HK-2 (cell line): ENCODE results near the gene TXNDC11.

Experiments used
- DNase-seq: peaks from one replicate; pipeline ENCODE4 v3.0.0-alpha.2; 2018; ENCODE audit not compliant: unreplicated experiment

Gene TXNDC11

DNA sequence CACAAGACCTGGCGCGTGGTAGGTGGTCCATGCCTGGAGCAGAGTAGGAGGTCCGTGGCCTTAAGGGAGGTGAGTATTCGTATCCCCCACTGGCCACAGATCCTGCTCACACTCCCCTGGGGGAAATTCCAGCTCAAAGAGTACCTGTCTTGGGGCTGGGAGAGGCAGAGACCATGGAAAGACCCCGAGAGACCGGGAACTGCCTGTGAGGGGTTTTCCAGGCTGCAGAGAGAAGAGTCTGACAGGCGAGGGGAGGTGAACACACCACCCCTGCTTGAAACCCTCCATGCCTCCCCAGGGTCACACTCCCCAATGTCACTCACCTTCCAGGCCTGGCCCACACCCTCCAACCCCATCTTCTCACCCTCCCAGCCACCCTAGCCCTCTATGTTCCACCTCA lies 87.0 kb downstream of the TXNDC11 start:
- DNase-seq, result no peak

DNA sequence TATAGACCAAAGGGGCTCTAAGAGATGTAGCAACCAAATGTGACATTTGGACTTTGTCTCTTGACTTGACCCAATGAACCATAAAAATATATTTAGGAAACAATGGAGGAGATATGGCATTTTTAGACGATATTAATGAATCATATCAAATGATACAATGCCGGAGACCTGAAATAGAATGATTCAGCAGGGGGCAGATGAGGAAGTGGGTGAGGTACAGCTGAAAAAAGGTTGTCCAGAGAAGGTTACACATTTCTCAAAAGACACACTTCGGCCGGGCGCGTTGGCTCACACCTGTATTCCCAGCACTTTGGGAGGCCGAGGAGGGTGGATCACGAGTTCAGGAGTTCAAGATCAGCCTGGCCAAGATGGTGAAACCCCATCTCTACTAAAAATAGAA lies 90.9 kb downstream of the TXNDC11 start:
- no peak for DNase-seq

DNA sequence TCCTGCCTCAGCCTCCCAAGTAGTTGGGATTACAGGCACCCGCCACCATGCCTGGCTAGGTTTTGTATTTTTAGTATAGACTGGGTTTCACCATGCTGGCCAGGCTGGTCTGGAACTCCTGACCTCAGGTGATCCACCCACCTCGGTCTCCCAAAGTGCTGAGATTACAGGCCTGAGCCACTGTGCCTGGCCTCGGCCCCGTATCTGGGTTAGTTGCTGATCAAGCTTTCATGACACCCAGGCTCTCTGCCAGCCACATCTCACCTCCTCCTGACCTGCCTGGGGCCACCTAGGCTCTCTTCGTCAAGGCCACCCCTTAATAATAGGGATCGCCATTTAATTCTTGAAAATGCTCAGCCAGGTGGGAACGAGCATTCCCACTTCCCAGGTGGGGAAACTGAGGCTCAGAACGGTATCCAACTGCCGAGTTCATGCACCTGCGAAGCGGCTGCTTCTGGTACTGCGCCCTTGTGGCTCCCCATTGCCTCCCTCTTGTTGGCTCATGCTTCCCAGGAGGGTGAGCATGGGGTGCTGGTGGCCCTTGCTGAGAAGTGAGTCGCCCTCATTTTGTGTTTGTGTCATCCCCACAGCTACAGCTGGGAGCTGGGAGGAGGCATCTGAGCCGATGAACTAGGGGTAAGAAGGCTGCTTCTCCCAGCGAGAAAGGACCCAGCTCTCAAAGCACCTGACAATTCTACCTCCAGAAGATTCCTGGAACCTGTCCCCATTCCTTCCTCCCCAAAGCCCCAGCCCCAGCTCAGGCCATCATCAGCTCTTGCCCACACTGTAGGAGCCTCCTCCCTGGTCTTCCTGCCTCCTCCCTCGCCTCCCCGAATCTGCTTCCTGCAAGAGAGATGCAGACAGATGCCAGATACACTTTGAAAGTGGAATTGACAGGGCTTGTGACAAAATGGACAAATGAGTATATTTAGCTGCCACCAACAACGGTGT lies 91.7 kb downstream of the TXNDC11 start:
- DNase-seq, result no peak

DNA sequence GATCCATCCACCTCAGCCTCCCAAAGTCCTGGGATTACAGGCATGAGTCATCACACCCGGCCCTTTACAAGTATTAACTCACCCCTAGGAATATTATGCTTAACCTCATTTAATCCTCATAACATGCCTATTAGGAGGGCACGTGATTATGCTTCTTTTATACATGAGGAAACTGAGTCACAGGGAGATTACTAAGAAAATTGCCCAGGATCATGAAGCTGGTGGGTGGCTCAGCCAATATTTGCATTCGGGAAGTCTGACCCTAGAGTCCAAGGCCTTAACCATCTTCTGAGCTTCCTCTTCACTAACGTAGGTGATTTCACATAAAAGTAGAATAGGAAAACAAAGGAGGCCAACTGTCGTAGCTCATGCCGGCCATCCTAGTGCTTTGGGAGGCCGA lies 93.4 kb downstream of the TXNDC11 start:
- no peak for DNase-seq

DNA sequence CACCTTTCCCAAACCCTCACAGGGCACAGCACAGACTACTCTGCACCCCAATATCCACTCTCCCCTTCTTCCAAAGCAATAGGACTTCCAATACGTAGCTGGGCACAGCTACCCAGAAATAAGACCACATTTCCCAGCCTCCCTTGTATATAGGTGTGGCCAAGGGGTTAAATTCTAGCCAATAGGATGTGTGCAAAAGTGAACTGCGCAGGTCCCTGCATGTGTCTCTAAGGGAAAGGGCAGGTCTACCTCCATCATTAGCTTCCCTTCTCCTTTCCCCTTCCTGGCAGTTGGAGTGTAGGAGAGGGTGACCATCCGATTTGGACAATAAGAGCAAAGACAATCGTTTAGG lies 99.9 kb downstream of the TXNDC11 start:
- DNase-seq, result no peak

DNA sequence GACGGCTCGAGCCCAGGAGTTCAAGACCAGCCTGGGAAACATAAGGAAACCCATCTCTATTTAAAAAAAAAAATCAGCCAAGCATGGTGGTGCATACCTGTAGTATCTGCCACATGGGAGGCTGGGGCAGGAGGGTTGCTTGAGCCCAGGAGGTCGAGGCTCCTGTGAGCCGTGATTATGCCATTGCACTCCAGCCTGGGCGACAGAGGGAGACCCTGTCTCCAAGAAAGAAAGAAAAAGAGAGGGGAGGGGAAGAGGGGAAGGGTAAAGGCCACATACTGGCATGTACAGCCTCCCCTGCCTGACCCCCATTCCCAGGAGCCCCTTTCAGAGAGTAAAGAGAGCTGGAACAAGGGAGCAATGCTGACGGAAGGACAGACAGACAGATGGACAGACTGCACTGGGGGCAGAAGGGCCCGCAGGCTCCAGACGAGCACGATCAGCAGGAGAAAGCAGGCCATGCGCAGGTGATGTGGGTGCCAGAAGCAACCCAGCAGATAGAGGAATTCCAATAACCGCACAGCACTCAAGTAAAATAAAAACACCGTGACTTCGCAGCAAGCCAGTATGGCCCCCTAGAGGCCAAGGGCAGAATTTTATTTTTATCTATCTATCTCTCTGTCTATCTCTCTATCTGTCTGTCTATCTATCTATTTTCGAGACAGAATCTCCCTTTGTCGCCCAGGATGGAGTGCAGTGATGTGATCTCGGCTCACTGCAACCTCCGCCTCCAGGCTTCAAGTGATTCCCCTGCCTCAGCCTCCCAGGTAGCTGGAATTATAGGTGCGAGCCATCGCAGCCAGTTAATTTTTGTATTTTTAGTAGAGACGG lies 101.5 kb downstream of the TXNDC11 start:
- DNase-seq, result peak; percentile 48

DNA sequence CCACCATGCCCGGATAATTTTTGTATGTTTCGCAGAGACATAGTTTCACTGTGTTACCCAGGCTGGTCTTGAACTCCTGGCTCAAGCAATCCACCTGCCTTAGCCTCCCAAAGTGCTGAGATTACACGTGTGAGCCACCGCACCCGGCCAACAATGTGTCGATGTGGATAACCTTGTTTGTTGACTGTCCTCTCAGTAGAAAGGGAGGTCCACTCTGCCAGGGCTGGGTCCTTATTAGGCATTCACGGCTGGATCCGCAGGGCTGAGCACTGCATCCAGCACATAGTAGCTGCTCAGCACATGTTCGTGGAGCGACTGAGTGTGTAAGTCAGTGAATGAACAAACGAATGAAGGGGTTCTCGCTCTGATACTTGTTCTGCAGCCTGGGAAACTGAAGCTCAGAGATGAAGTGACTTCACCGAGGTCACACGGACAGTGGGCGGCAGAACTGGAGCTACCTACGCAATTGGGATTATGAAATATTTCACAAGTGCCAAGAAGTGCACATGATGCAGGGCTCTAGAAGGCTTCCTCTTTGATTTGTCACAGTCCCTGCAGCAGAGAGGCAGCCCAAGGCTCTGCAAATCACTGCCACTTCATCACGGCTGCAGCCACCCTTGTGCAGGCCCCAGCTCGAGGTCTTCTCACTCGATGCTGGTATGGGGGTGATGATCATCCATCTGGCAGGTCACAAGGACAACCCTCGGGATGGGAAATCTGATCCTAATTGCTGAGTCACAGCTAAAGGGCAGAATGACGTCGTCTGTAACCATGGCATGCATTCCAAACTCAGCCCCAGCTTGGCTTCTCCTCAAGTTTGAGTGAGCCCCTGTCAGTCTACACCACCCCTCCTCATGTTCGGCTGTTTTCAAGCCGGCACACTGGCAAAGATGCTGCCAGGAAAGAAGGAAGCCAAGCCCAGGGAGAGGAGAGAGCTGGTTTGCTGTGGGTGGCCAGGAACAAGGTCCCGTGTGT lies 102.4 kb downstream of the TXNDC11 start:
- peak; percentile 84 for DNase-seq

DNA sequence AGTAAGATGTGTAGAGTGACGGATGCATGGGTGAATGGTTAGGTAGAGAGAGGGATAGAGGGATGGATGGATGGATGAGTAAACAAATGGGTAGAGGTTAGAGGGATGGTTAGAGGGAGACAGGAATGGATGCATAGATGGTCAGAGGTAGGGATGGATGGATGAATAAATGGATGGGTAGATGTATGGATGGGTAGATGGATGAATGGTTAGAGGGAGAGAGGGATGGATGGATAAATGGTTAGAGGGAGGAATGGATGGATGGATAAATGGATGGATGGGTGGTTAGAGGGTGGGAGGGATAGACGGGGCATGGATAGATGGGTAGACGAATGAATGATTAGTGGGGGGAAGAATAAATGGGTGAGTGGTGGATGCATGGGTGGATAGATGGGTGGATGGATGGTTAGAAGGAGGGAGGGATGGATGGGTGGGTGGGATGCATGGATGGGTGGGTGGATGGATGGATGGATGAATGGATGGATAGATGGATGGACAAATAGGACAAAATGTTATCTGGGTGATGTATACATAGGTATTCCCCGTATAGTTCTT lies 103.6 kb downstream of the TXNDC11 start:
- no peak for DNase-seq

DNA sequence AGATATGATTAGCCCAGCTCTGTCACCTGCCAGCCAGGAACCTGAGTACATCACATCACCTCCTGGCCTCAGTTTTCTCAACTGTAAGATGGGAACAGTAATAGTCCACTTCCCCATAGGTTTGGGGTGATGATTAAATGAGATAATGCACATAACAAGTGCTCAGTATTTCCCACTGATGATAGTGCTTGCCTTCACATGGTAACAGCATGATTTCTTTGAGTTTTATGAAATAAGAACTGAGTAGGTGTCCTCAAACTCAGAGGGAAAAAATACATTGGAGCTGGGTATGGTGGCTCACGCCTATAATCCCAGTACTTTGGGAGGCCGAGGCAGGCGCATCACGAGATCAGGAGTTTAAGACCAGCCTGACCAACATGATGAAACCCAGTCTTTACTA lies 104.5 kb downstream of the TXNDC11 start:
- no peak for DNase-seq

DNA sequence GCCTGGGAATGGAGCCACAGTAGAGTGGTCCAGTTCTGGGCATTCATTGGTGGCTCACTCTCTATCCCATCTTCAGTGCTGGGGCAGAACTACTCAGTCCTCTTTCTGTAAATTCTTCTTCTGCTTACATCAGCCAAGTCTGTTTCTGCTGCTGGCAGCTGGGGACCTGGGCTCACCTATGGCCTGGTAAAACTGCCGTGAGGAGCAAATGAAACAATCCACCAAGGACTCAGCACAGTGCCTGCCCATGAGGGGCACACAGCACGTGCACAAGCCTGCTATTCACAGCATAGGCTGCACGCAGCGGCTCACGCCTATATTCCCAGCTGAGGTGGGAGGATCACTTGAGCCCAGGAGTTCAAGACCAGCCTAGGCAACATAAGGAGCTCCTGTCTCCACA lies 105.3 kb downstream of the TXNDC11 start:
- no peak for DNase-seq

DNA sequence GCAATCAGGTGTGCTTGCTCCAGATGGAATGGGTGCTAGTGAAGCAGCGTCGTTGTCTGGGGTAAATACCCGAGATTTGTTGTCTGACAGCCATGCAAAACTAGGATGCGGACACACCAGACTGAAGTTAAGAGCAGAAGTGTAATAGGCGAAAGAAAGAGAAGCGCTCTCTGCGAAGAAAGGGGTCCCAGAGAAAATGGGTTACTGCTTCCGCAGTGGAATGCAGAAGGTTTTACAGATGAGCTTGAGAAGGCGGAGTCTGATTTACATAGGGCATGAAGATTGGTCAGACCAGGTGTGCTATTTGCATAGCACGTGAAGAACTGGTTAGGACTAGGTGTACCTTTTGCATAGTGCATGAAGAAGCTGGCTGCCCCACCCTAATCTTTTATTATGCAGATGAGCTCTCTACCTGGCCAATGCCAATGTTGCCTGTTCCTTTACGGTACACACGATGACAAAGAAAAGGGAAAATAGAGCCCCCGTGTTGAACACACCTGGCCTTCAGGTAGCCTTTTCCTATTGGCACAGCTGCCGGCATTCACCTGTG lies 106.4 kb downstream of the TXNDC11 start:
- DNase-seq, result no peak

DNA sequence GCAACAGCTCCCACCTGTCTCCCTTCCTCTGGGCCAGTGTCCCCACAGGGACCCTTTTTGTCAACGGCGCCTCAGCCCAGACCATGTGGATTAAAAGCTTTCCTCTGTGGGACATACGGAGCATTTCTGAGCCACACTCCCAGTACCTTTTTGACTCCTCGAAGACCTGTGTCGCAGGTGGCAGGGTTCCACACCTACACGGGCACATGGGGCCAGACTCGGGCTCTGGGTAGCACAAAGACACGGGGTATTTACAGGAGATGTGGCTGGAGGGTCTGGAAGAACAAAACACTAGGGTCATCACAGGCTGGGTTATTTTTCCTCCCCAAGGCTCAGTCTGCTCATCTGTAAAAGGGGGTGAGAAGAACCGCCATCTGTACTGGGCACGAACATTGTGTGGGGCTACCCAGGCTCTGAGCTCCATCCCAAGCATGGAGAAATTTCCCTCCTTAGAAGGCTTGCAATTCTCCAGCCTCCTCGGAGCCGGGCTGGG lies 106.9 kb downstream of the TXNDC11 start:
- DNase-seq, result no peak

DNA sequence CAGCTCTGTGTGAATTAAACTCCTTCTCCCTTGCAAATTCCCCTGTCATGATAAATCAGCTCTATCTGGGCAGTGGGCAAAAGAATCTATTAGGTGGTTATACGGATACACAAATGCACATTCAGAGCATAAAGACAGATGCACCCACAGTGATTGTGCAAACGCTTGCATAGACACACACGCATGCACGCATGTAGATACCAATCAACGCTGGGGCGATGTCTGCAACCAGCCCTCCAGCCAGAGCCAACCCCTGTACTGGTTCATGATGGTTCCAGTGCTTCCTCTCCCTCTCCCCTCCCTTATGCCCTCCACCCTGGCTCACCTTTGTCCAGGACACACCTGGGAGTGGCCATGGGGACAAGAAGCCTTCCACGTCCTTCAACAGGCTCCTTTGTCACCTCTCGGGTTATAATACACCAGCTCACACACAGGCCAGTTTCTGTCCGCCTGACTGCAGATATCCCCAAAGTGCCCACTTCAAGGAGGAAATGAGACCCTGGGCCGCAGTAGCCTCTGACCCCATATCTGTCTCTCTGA lies 107.5 kb downstream of the TXNDC11 start:
- no peak for DNase-seq

DNA sequence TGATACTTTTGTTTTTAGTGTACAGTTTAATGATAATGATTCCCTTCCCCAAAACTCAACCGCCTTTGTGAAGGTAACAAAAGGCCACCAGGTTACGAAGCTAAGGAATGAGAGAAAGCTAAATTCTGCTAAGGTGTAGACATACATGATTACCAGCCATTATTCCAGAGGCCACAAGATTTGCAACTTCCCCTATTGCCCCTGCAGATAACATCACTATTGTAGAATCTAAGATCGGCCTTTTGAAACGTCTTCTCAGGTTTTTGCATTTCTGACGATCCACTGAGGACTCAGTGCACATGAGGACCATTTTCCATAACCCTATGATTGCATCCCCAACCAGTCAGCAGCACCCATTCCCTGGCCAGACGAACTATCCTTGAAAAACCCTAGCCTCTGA lies 108.3 kb downstream of the TXNDC11 start:
- DNase-seq, result no peak

DNA sequence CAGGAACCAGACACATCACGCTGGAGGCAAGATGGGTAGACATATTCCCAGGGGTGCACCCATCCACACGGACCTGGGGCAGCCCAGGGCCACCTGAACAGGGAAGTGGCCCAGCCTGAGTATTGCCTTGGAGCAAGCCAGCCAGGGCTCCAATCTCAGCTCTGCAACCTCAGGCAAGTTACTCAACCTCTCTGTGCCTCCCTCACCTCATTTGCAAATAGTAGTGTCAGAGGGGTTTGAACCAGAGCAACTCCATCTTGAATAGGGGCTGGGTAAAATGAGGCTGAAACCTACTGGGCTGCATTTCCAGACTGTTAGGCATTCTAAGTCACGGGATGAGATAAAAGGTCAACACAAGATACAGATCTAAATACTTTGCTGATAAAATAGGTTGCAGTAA lies 109.5 kb downstream of the TXNDC11 start:
- DNase-seq, result no peak

DNA sequence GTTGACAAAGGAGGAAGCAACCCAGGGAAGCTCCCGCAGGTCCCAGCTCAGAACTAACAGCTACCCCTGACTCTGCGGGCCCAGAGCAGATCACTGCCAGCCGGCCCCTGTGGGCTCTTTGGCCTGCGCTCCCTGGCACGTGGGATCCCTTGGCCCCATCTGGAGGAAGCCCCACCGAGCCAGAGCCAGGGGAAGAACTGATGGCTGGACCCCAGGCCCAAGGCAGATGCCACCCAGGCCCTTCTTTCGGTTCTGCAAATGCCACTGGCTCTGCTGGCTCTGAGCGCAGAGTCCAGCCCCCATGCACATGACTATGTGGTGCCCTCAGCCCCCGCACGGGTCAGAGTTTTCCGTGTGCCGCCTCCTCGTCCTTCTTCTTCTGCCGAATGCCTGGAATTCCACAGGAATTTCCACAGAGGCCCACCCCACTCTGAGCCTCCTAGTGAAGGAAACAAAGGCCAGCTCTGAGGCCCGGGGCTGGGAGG lies 110.2 kb downstream of the TXNDC11 start:
- DNase-seq, result peak; percentile 63

DNA sequence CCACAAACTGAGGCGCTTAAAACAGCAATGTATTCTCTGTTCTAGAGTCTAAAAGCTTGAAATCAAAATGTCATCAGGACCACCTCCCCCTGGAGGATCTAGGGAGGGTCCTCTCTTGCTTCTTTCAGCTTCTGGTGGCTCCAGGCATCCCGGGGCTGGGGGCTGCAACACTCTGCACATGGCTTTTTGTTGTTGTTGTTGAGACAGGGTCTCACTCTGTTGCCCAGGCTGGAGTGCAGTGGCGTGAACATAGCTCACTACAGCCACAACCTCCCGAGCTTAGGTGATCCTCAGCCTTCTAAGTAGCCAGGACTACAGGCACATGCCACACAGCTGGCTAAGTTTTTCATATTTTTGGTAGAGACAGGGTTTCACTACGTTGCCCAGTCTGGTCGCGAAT lies 111.4 kb downstream of the TXNDC11 start:
- DNase-seq, result no peak

DNA sequence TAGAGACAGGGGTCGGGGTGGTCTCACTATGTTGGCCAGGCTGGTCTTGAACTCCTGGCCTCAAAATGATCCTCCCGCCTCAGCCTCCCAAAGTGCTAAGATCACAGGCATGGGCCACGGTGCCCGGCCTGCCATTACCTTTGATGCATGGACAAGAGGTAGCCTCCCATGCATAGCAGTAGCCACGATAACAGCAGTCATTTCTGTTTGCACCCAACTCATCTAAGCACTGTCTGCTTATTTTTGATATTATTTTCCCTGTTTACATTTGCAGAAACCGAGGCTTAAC lies 111.9 kb downstream of the TXNDC11 start:
- no peak for DNase-seq

DNA sequence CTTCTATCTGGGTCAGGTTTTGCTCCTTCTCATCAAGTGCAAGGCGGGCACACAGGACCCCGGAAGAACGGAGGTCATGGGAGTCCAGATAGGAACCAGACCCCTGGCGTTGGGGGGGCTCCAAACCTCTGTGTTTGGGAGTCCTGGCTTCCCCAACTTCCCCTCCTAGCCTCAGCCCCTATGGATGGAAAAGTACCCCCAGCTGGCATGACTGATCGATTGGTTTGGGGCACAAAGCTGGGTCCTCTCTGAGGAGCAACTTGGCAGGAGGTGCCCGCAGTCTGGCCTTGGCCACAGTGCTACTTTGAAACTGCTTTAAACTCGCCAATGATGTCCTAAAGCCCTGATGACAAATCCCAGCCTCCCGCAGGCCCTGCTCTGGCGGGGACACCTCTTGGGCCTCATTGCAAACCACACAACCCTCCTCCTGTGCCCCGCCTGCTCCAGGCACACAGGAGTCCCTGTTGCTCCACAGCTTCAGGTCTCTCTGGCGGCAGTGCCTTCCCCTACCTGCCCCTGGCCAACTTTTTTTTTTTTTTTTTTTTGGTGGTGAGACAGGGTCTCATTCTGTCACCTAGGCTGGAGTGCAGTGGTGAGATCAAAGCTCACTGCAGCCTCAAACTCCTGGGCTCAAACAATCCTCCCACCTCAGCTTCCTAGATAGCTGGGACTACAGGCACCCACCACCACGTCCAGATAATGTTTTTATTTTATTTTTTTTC lies 112.5 kb downstream of the TXNDC11 start:
- peak; percentile 48 for DNase-seq
